Gastrocnemius medialis (tissue), 4 donors: ENCODE data around the gene RBMX.

ENCODE experiments used
- POLR2A ChIP-seq, 2 donors: fragments of 450-650 bp; IDR thresholded peaks; one replicate each; pipeline ENCODE4 v1.6.1; 2017; ENCODE audit warnings: antibody characterized with exemption in 2 of 2, mild to moderate bottlenecking in 2 of 2, moderate library complexity in 2 of 2
- TF ChIP-seq, protein P1 (sequence below), 5 experiments: fragments of 450-650 bp in 3 of 5; fragments of 200-600 bp in 2 of 5; sonication (generic) in 2 of 5; IDR thresholded peaks in 4 of 5; conservative IDR thresholded peaks in 1 of 5; 1 replicate in 4 of 5; 2 replicates in 1 of 5; pipeline ENCODE4 v1.5.1; 2016 to 2019; ENCODE audit warnings: antibody characterized with exemption in 5 of 5, mild to moderate bottlenecking in 3 of 5, moderate library complexity in 3 of 5

DNA sequence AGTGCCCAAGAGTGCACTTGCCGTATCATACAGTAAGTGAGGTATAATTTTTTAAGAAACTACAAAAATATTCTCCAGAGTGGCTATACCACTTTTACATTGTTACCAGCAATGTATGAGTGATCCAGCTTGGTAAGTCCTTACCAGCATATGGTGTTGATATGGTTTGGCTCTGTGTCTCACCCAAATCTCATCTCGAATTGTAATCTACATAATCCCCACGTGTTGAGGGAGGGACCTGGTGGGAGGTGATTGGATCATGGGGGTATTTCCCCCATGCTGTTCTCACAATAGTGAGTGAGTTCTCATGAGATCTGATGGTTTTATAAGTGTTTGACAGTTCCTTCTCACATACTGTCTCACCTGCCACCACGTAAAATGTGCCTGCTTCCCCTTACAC, 44.8 kb downstream of the RBMX start:
- TF ChIP-seq, protein P1, sequence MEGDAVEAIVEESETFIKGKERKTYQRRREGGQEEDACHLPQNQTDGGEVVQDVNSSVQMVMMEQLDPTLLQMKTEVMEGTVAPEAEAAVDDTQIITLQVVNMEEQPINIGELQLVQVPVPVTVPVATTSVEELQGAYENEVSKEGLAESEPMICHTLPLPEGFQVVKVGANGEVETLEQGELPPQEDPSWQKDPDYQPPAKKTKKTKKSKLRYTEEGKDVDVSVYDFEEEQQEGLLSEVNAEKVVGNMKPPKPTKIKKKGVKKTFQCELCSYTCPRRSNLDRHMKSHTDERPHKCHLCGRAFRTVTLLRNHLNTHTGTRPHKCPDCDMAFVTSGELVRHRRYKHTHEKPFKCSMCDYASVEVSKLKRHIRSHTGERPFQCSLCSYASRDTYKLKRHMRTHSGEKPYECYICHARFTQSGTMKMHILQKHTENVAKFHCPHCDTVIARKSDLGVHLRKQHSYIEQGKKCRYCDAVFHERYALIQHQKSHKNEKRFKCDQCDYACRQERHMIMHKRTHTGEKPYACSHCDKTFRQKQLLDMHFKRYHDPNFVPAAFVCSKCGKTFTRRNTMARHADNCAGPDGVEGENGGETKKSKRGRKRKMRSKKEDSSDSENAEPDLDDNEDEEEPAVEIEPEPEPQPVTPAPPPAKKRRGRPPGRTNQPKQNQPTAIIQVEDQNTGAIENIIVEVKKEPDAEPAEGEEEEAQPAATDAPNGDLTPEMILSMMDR (IDR thresholded peaks at IDR 0.05 in 4 of 5, conservative IDR thresholded peaks at IDR 0.05 in 1 of 5) = no peak
- no peak for TF ChIP-seq POLR2A (IDR thresholded peaks at IDR 0.05)
